Thymus (tissue), 11 donors: Measurements from ENCODE around the gene PGS1. TPM values are rescaled to one million over a fixed set of nuclear protein-coding genes. Genes with fewer than 3 reads are reported as not detected.

ENCODE experiments used
- DNase-seq, 9 donors: peaks; one replicate each; pipeline ENCODE4 v3.0.0-alpha.2; 2013; ENCODE audit warnings: low spot score in 9 of 9, low read depth in 6 of 9, missing footprints in 1 of 9
- H3K27ac ChIP-seq, 2 donors: one replicate each; pipeline ENCODE4 v1.5.1; 2013; ENCODE audit warnings: control low read depth in 1 of 2, low read depth in 1 of 2, low read length in 1 of 2, mild to moderate bottlenecking in 1 of 2, moderate library complexity in 1 of 2
- H3K27me3 ChIP-seq, 2 donors: one replicate each; pipeline ENCODE4 v1.5.1; 2013; ENCODE audit warnings: low read length in 1 of 2; ENCODE audit not compliant: control insufficient read depth in 2 of 2, insufficient read depth in 1 of 2
- H3K36me3 ChIP-seq, 2 donors: one replicate each; pipeline ENCODE4 v1.5.1; 2013; ENCODE audit warnings: low read length in 1 of 2, mild to moderate bottlenecking in 1 of 2, moderate library complexity in 1 of 2; ENCODE audit not compliant: control insufficient read depth in 2 of 2, insufficient read depth in 2 of 2
- H3K4me1 ChIP-seq, 2 donors: one replicate each; pipeline ENCODE4 v1.5.1; 2013; ENCODE audit warnings: low read length in 2 of 2; ENCODE audit not compliant: control insufficient read depth in 2 of 2, insufficient read depth in 2 of 2
- H3K4me3 ChIP-seq, 2 donors: one replicate each; pipeline ENCODE4 v1.5.1; 2013; ENCODE audit warnings: low read length in 2 of 2, control low read depth in 1 of 2, mild to moderate bottlenecking in 1 of 2
- H3K9me3 ChIP-seq, 2 donors: one replicate each; pipeline ENCODE4 v1.5.1; 2013; ENCODE audit warnings: low read length in 1 of 2, mild to moderate bottlenecking in 1 of 2; ENCODE audit not compliant: control insufficient read depth in 2 of 2, insufficient read depth in 1 of 2
- WGBS: extraction: QIAGEN DNeasy Blood & Tissue Kit; methylation state at CpG from one replicate; pipeline ENCODE4 v1.1.7; 2013; 5-methylcytosine and 5-hydroxymethylcytosine counted together
- polyA plus RNA-seq: library from polyadenylated mRNA; stranded (reverse); fragments of 200-250 nt; gene quantifications from one replicate; pipeline ENCODE4 v1.2.3, GENCODE V29; 2013
- total RNA-seq: library from RNA; stranded (reverse); fragments of 120-200 nt; gene quantifications from one replicate; pipeline ENCODE4 v1.2.4, GENCODE V29; 2013
- donor health status: healthy.

PGS1 gene
- total and polyA plus RNA-seq, 2 donors, result 32.1 to 34.6 TPM

GRCh38 chr17:78406396-78406795, 27.9 kb downstream of the PGS1 start:
- no peak for DNase-seq
- H3K4me3 ChIP-seq, result no peak overlapping the region
- H3K27ac ChIP-seq, result no peak overlapping the region
- H3K4me1 ChIP-seq, result peaks cover 0 to 5% of the 10 kb centered on the region in 2 donors
- peaks cover 77 to 82% of the 10 kb centered on the region in 2 donors for H3K36me3 ChIP-seq
- WGBS, result 97% methylated on average over 6 of the region's 6 CpGs
- H3K27me3 ChIP-seq, result no peaks in the 10 kb centered on the region
- H3K9me3 ChIP-seq, result no peaks in the 10 kb centered on the region

- Histone ChIP-seq H3K27ac (no peak overlapping the region), H3K9me3 (no peaks in the 10 kb centered on the region), H3K4me3 (no peak overlapping the region), H3K27me3 (no peaks in the 10 kb centered on the region), H3K4me1 (peaks cover 0 to 5% of the 10 kb centered on the region in 2 donors), H3K36me3 (peaks cover 76 to 77% of the 10 kb centered on the region in 2 donors)
- 95% methylated on average over 8 of the region's 8 CpGs for WGBS
- no peak for DNase-seq
These were observed 28.5 kb downstream of the PGS1 start for GRCh38 chr17:78406920-78407319.

GRCh38 chr17:78407387-78408000, 29.0 kb downstream of the PGS1 start:
- Histone ChIP-seq H3K9me3 (no peaks in the 10 kb centered on the region), H3K4me1 (peaks cover 0 to 7% of the 10 kb centered on the region in 2 donors), H3K4me3 (no peak overlapping the region), H3K36me3 (peaks cover 73% of the 10 kb centered on the region in 2 donors), H3K27ac (no peak overlapping the region), H3K27me3 (no peaks in the 10 kb centered on the region)
- no peak for DNase-seq
- WGBS, result 96% methylated on average over 7 of the region's 7 CpGs

GRCh38 chr17:78408476-78409050, 30.1 kb downstream of the PGS1 start:
- Histone ChIP-seq H3K36me3 (peaks cover 70 to 73% of the 10 kb centered on the region in 2 donors), H3K4me3 (no peak overlapping the region), H3K9me3 (peaks cover 0 to 7% of the 10 kb centered on the region in 2 donors), H3K4me1 (peaks cover 2 to 18% of the 10 kb centered on the region in 2 donors), H3K27ac (no peak overlapping the region), H3K27me3 (no peaks in the 10 kb centered on the region)
- WGBS, result 96% methylated on average over 23 of the region's 23 CpGs
- no peak for DNase-seq

- Histone ChIP-seq H3K9me3 (peaks cover 0 to 7% of the 10 kb centered on the region in 2 donors), H3K4me3 (no peak overlapping the region), H3K36me3 (peaks cover 65 to 73% of the 10 kb centered on the region in 2 donors), H3K4me1 (peaks cover 4 to 26% of the 10 kb centered on the region in 2 donors), H3K27me3 (no peaks in the 10 kb centered on the region), H3K27ac (no peak overlapping the region)
- WGBS, result 96% methylated on average over 12 of the region's 12 CpGs
- no peak for DNase-seq
These were observed 30.9 kb downstream of the PGS1 start for GRCh38 chr17:78409191-78409928.

GRCh38 chr17:78411241-78411857, 32.9 kb downstream of the PGS1 start:
- Histone ChIP-seq H3K27me3 (no peaks in the 10 kb centered on the region), H3K36me3 (peaks cover 66 to 81% of the 10 kb centered on the region in 2 donors), H3K4me1 (peaks cover 6 to 44% of the 10 kb centered on the region in 2 donors), H3K9me3 (peaks cover 0 to 7% of the 10 kb centered on the region in 2 donors), H3K27ac (peak overlapping the region in 1 of 2 donors; percentile 8), H3K4me3 (no peak overlapping the region)
- WGBS, result 96% methylated on average over 17 of the region's 17 CpGs
- no peak for DNase-seq

GRCh38 chr17:78412403-78412802, 34.0 kb downstream of the PGS1 start:
- Histone ChIP-seq H3K36me3 (peaks cover 66 to 81% of the 10 kb centered on the region in 2 donors), H3K4me1 (peaks cover 6 to 52% of the 10 kb centered on the region in 2 donors), H3K4me3 (no peak overlapping the region), H3K27ac (peak overlapping the region; percentile 3 to 13), H3K27me3 (no peaks in the 10 kb centered on the region), H3K9me3 (peaks cover 0 to 11% of the 10 kb centered on the region in 2 donors)
- DNase-seq, result no peak
- WGBS, result 96% methylated on average over 10 of the region's 10 CpGs

GRCh38 chr17:78414178-78415162, 36.0 kb downstream of the PGS1 start:
- Histone ChIP-seq H3K4me1 (peaks cover 6 to 56% of the 10 kb centered on the region in 2 donors), H3K4me3 (no peak overlapping the region)
- 80% methylated on average over 34 of the region's 34 CpGs for WGBS

More at GRCh38 chr17:78414178-78415162, 36.0 kb downstream of the PGS1 start:
- H3K9me3 ChIP-seq, result peaks cover 2 to 11% of the 10 kb centered on the region in 2 donors
- peak in 6 of 9 donors; percentile 13 to 70 (median 26) for DNase-seq
- peaks cover 64 to 82% of the 10 kb centered on the region in 2 donors for H3K36me3 ChIP-seq
- H3K27ac ChIP-seq, result peak overlapping the region; percentile 57 to 62
- no peaks in the 10 kb centered on the region for H3K27me3 ChIP-seq
